SK-N-SH (cell line): ENCODE results near the gene RAB19.

Experiments
- EP300 ChIP-seq, 2 experiments: IDR thresholded peaks; 2 replicates each; pipeline versions ENCODE4 v1.4.0 to v1.6.1; 2012; ENCODE audit warnings: borderline replicate concordance in 1 of 2, low read depth in 1 of 2, low read length in 1 of 2
- EZH2phosphoT487 ChIP-seq: fragments of 200-600 bp; sonication (generic); IDR thresholded peaks from 2 replicates; pipeline ENCODE4 v1.6.1; 2017; ENCODE audit warnings: low read depth, mixed run types, mild to moderate bottlenecking, antibody characterized with exemption, moderate library complexity, borderline replicate concordance
- GABPA ChIP-seq: IDR thresholded peaks from 2 replicates; pipeline ENCODE4 v1.4.0; 2012; ENCODE audit warnings: low read depth, mild to moderate bottlenecking
- NFIC ChIP-seq: IDR thresholded peaks from 2 replicates; pipeline ENCODE4 v1.4.0; 2012; ENCODE audit warnings: borderline replicate concordance
- POLR2AphosphoS5 ChIP-seq: IDR thresholded peaks from 2 replicates; pipeline ENCODE4 v1.6.1; 2012; ENCODE audit warnings: low read depth, low read length
- RFX5 ChIP-seq: IDR thresholded peaks from 2 replicates; pipeline ENCODE4 v1.6.1; 2012; ENCODE audit warnings: mild to moderate bottlenecking, improper control_type of control experiment, low read length
- SMC3 ChIP-seq: IDR thresholded peaks from 2 replicates; pipeline ENCODE4 v1.6.1; 2012; ENCODE audit warnings: low read depth, low read length, improper control_type of control experiment
- TF ChIP-seq, protein P1 (sequence below): fragments of 200-600 bp; sonication (generic); IDR thresholded peaks from 2 replicates; pipeline ENCODE4 v1.6.1; 2017; ENCODE audit warnings: antibody characterized with exemption, mild to moderate bottlenecking, moderate library complexity
- TF ChIP-seq, protein P2 (sequence below): IDR thresholded peaks from 2 replicates; pipeline ENCODE4 v1.6.1; 2012; ENCODE audit warnings: mild to moderate bottlenecking, low read depth, low read length, moderate library complexity
- TF ChIP-seq, protein P3 (sequence below): IDR thresholded peaks from 2 replicates; pipeline ENCODE4 v1.4.0; 2012; ENCODE audit warnings: low read depth

DNA sequence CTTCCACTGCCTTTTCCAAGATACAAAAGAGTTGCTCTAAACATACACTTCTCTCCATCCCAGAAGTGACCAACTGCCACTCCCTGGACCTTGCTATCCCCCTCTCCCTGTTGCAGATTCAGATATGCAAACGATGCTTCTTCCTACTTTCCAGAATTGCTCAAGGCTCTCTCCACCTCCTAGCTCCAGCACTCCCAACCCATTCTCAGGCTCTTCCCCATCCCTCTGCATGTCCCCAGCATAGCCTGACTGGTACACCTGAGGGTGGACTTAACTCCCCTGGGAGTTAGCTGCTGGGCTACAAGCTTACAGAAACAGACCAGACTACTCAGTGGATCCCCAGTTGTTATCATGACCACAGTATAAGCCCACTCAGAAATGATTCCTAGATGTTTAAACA is 47.9 kb downstream of the RAB19 start:
- TF ChIP-seq, protein P1, sequence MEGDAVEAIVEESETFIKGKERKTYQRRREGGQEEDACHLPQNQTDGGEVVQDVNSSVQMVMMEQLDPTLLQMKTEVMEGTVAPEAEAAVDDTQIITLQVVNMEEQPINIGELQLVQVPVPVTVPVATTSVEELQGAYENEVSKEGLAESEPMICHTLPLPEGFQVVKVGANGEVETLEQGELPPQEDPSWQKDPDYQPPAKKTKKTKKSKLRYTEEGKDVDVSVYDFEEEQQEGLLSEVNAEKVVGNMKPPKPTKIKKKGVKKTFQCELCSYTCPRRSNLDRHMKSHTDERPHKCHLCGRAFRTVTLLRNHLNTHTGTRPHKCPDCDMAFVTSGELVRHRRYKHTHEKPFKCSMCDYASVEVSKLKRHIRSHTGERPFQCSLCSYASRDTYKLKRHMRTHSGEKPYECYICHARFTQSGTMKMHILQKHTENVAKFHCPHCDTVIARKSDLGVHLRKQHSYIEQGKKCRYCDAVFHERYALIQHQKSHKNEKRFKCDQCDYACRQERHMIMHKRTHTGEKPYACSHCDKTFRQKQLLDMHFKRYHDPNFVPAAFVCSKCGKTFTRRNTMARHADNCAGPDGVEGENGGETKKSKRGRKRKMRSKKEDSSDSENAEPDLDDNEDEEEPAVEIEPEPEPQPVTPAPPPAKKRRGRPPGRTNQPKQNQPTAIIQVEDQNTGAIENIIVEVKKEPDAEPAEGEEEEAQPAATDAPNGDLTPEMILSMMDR = no peak
- TF ChIP-seq NFIC (no peak), SMC3 (no peak), RFX5 (no peak), POLR2AphosphoS5 (no peak), GABPA (no peak), EZH2phosphoT487 (no peak), EP300 (IDR thresholded peaks at IDR 0.05; ENCODE audit: borderline replicate concordance in 1 of 2, low read depth in 1 of 2, low read length in 1 of 2) (no peak)
- TF ChIP-seq, protein P2, sequence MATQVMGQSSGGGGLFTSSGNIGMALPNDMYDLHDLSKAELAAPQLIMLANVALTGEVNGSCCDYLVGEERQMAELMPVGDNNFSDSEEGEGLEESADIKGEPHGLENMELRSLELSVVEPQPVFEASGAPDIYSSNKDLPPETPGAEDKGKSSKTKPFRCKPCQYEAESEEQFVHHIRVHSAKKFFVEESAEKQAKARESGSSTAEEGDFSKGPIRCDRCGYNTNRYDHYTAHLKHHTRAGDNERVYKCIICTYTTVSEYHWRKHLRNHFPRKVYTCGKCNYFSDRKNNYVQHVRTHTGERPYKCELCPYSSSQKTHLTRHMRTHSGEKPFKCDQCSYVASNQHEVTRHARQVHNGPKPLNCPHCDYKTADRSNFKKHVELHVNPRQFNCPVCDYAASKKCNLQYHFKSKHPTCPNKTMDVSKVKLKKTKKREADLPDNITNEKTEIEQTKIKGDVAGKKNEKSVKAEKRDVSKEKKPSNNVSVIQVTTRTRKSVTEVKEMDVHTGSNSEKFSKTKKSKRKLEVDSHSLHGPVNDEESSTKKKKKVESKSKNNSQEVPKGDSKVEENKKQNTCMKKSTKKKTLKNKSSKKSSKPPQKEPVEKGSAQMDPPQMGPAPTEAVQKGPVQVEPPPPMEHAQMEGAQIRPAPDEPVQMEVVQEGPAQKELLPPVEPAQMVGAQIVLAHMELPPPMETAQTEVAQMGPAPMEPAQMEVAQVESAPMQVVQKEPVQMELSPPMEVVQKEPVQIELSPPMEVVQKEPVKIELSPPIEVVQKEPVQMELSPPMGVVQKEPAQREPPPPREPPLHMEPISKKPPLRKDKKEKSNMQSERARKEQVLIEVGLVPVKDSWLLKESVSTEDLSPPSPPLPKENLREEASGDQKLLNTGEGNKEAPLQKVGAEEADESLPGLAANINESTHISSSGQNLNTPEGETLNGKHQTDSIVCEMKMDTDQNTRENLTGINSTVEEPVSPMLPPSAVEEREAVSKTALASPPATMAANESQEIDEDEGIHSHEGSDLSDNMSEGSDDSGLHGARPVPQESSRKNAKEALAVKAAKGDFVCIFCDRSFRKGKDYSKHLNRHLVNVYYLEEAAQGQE = no peak
- TF ChIP-seq, protein P3, sequence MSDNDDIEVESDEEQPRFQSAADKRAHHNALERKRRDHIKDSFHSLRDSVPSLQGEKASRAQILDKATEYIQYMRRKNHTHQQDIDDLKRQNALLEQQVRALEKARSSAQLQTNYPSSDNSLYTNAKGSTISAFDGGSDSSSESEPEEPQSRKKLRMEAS = no peak
